Vagina (tissue), 2 donors: ENCODE results near the gene MANEA. TPM values are rescaled to one million over a fixed set of nuclear protein-coding genes. Genes with fewer than 3 reads are reported as not detected.

ENCODE experiments used
- DNase-seq, 2 donors: peaks; one replicate each; pipeline ENCODE4 v3.0.0-alpha.2; 2017; ENCODE audit errors: extremely low spot score in 2 of 2
- H3K27ac ChIP-seq: fragments of 200-600 bp; sonication (generic); one replicate; pipeline ENCODE4 v1.5.1; 2019
- H3K27me3 ChIP-seq: fragments of 200-600 bp; sonication (generic); one replicate; pipeline ENCODE4 v1.5.1; 2019
- H3K36me3 ChIP-seq, 2 donors: fragments of 200-600 bp; sonication (generic); one replicate each; pipeline ENCODE4 v1.5.1; 2017 to 2019
- H3K4me1 ChIP-seq: fragments of 200-600 bp; sonication (generic); one replicate; pipeline ENCODE4 v1.5.1; 2019
- H3K4me3 ChIP-seq, 2 donors: fragments of 200-600 bp; sonication (generic); 1 replicate in 1 of 2; 2 replicates in 1 of 2; pipeline ENCODE4 v1.5.1; 2016 to 2019
- H3K9me3 ChIP-seq: fragments of 200-600 bp; sonication (generic); one replicate; pipeline ENCODE4 v1.5.1; 2019
- POLR2A ChIP-seq, 2 donors: fragments of 450-650 bp; IDR thresholded peaks; one replicate each; pipeline ENCODE4 v1.6.1; 2017; ENCODE audit warnings: antibody characterized with exemption in 2 of 2, mild to moderate bottlenecking in 2 of 2, moderate library complexity in 2 of 2
- POLR2AphosphoS5 ChIP-seq, 2 donors: sonication (generic); formaldehyde crosslinking; IDR thresholded peaks; one replicate each; pipeline ENCODE4 v1.9.0; 2017; ENCODE audit warnings: antibody characterized with exemption in 2 of 2, mild to moderate bottlenecking in 2 of 2, low read depth in 1 of 2; ENCODE audit not compliant: insufficient read depth in 1 of 2
- intact Hi-C: fragments of 100-400 bp; cut with DNase I; formaldehyde crosslinking; loops from one replicate; pipeline ENCODE4 v1.15.1; 2023
- total RNA-seq: library from RNA; depleted of rRNA; stranded (reverse); fragments of >200 nt; gene quantifications from one replicate; pipeline ENCODE4 v1.2.3, GENCODE V29; 2016
- TF ChIP-seq, protein P1 (sequence below), 3 experiments: fragments of 450-650 bp in 2 of 3; fragments of 200-600 bp in 1 of 3; sonication (generic) in 1 of 3; IDR thresholded peaks; one replicate each; pipeline ENCODE4 v1.5.1; 2017 to 2019; ENCODE audit warnings: antibody characterized with exemption in 3 of 3, mild to moderate bottlenecking in 2 of 3, moderate library complexity in 2 of 3

The MANEA gene
- total RNA-seq, 1 donor from 2014 or later = 5.9 TPM

GRCh38 chr6:95593025-95593424, 15.7 kb downstream of the MANEA start:
- Histone ChIP-seq H3K4me3 (no peak overlapping the region), H3K9me3 (no peaks in the 10 kb centered on the region), H3K27ac (no peak overlapping the region), H3K4me1 (no peaks in the 10 kb centered on the region), H3K27me3 (no peaks in the 10 kb centered on the region), H3K36me3 (no peaks in the 10 kb centered on the region)
- TF ChIP-seq, protein P1, sequence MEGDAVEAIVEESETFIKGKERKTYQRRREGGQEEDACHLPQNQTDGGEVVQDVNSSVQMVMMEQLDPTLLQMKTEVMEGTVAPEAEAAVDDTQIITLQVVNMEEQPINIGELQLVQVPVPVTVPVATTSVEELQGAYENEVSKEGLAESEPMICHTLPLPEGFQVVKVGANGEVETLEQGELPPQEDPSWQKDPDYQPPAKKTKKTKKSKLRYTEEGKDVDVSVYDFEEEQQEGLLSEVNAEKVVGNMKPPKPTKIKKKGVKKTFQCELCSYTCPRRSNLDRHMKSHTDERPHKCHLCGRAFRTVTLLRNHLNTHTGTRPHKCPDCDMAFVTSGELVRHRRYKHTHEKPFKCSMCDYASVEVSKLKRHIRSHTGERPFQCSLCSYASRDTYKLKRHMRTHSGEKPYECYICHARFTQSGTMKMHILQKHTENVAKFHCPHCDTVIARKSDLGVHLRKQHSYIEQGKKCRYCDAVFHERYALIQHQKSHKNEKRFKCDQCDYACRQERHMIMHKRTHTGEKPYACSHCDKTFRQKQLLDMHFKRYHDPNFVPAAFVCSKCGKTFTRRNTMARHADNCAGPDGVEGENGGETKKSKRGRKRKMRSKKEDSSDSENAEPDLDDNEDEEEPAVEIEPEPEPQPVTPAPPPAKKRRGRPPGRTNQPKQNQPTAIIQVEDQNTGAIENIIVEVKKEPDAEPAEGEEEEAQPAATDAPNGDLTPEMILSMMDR (IDR thresholded peaks at IDR 0.05) = no peak
- TF ChIP-seq POLR2A (IDR thresholded peaks at IDR 0.05) = no peak
- no peak for TF ChIP-seq POLR2AphosphoS5 (IDR thresholded peaks at IDR 0.05; ENCODE audit: insufficient read depth in 1 of 2, low read depth in 1 of 2)
- DNase-seq = no peak
- intact Hi-C loops = no loop called here

- no peak for DNase-seq
- intact Hi-C loops = no loop called here
- Histone ChIP-seq H3K9me3 (no peaks in the 10 kb centered on the region), H3K4me1 (peaks cover 20% of the 10 kb centered on the region), H3K27me3 (no peaks in the 10 kb centered on the region), H3K27ac (no peak overlapping the region), H3K4me3 (no peak overlapping the region), H3K36me3 (no peaks in the 10 kb centered on the region)
- TF ChIP-seq, protein P1 (IDR thresholded peaks at IDR 0.05) = no peak
- TF ChIP-seq POLR2AphosphoS5 (IDR thresholded peaks at IDR 0.05; ENCODE audit: insufficient read depth in 1 of 2, low read depth in 1 of 2) (peak in 1 of 2 donors; percentile 32), POLR2A (IDR thresholded peaks at IDR 0.05) (no peak)
Observed at GRCh38 chr6:95596021-95596420, 18.7 kb downstream of the MANEA start.

GRCh38 chr6:95599706-95600105, 22.4 kb downstream of the MANEA start:
- no peak for TF ChIP-seq POLR2A (IDR thresholded peaks at IDR 0.05)
- no peak for TF ChIP-seq POLR2AphosphoS5 (IDR thresholded peaks at IDR 0.05; ENCODE audit: insufficient read depth in 1 of 2, low read depth in 1 of 2)
- TF ChIP-seq, protein P1 (IDR thresholded peaks at IDR 0.05) = no peak

GRCh38 chr6:95601133-95601532, 23.8 kb downstream of the MANEA start:
- Histone ChIP-seq H3K27ac (no peak overlapping the region), H3K27me3 (no peaks in the 10 kb centered on the region), H3K4me3 (no peak overlapping the region), H3K36me3 (peaks cover 0 to 6% of the 10 kb centered on the region in 2 donors), H3K9me3 (no peaks in the 10 kb centered on the region), H3K4me1 (peaks cover 22% of the 10 kb centered on the region)
- intact Hi-C loops = no loop called here
- no peak for DNase-seq
- TF ChIP-seq POLR2AphosphoS5 (IDR thresholded peaks at IDR 0.05; ENCODE audit: insufficient read depth in 1 of 2, low read depth in 1 of 2) = no peak
- TF ChIP-seq, protein P1 (IDR thresholded peaks at IDR 0.05) = no peak
- TF ChIP-seq POLR2A (IDR thresholded peaks at IDR 0.05) = no peak

More at GRCh38 chr6:95599706-95600105, 22.4 kb downstream of the MANEA start:
- Histone ChIP-seq H3K27ac (no peak overlapping the region), H3K36me3 (no peaks in the 10 kb centered on the region), H3K4me1 (peaks cover 22% of the 10 kb centered on the region), H3K27me3 (no peaks in the 10 kb centered on the region), H3K9me3 (no peaks in the 10 kb centered on the region), H3K4me3 (no peak overlapping the region)
- intact Hi-C loops = no loop called here
- no peak for DNase-seq

- Histone ChIP-seq H3K4me3 (no peak overlapping the region), H3K9me3 (no peaks in the 10 kb centered on the region), H3K27ac (no peak overlapping the region), H3K36me3 (no peaks in the 10 kb centered on the region), H3K27me3 (no peaks in the 10 kb centered on the region), H3K4me1 (no peaks in the 10 kb centered on the region)
- TF ChIP-seq, protein P1 (IDR thresholded peaks at IDR 0.05) = no peak
- TF ChIP-seq POLR2AphosphoS5 (IDR thresholded peaks at IDR 0.05; ENCODE audit: insufficient read depth in 1 of 2, low read depth in 1 of 2) = no peak
- no peak for TF ChIP-seq POLR2A (IDR thresholded peaks at IDR 0.05)
- intact Hi-C loops = no loop called here
- no peak for DNase-seq
Observed at GRCh38 chr6:95614094-95614493, 36.8 kb downstream of the MANEA start.
